Ishikawa (cell line): Measurements from ENCODE around the gene SPX.

Experiments
- CEBPB ChIP-seq: IDR thresholded peaks from 2 replicates; pipeline ENCODE4 v1.6.1; 2012
- EGR1 ChIP-seq: IDR thresholded peaks from 2 replicates; pipeline ENCODE4 v1.6.1; 2012
- EP300 ChIP-seq: IDR thresholded peaks from 2 replicates; pipeline ENCODE4 v1.6.1; 2012; ENCODE audit warnings: borderline replicate concordance
- FOXM1 ChIP-seq: IDR thresholded peaks from 2 replicates; pipeline ENCODE4 v1.6.1; 2012; ENCODE audit warnings: low read depth, borderline replicate concordance
- NFIC ChIP-seq: IDR thresholded peaks from 2 replicates; pipeline ENCODE4 v1.6.1; 2012
- TAF1 ChIP-seq: IDR thresholded peaks from 2 replicates; pipeline ENCODE4 v1.6.1; 2012; ENCODE audit warnings: low read depth, mild to moderate bottlenecking
- TCF12 ChIP-seq: IDR thresholded peaks from 2 replicates; pipeline ENCODE4 v1.6.1; 2012; ENCODE audit warnings: low read depth
- YY1 ChIP-seq: IDR thresholded peaks from 2 replicates; pipeline ENCODE4 v1.6.1; 2012; ENCODE audit warnings: low read depth
- ZBTB7A ChIP-seq: IDR thresholded peaks from 2 replicates; pipeline ENCODE4 v1.6.1; 2012; ENCODE audit warnings: low read depth
- TF ChIP-seq, protein P1 (sequence below): IDR thresholded peaks from 2 replicates; pipeline ENCODE4 v1.6.1; 2012; ENCODE audit warnings: low read depth, mild to moderate bottlenecking
- TF ChIP-seq, protein P2 (sequence below): IDR thresholded peaks from 2 replicates; pipeline ENCODE4 v1.6.1; 2012
- TF ChIP-seq, protein P3 (sequence below): IDR thresholded peaks from 2 replicates; pipeline ENCODE4 v1.6.1; 2012

Gene SPX

DNA sequence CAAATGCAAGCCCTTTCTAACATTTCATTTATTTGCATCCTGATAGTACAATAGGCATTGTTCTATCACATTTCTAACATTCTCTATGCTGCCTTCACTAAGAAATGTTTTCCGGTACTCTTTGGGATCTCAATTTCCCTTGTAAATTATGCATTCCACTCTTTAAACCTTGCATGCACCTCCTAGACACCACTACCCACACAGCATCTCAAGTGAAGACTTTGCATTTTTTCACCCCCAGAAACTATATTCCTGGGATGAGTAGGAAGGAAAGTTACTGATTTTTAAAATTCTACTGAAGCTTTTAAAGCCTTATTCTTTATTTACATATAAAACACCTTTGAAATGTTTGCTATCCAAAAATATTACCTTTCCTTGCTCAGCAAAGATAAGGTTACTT, 51.4 kb downstream of the SPX start:
- TF ChIP-seq, protein P1, sequence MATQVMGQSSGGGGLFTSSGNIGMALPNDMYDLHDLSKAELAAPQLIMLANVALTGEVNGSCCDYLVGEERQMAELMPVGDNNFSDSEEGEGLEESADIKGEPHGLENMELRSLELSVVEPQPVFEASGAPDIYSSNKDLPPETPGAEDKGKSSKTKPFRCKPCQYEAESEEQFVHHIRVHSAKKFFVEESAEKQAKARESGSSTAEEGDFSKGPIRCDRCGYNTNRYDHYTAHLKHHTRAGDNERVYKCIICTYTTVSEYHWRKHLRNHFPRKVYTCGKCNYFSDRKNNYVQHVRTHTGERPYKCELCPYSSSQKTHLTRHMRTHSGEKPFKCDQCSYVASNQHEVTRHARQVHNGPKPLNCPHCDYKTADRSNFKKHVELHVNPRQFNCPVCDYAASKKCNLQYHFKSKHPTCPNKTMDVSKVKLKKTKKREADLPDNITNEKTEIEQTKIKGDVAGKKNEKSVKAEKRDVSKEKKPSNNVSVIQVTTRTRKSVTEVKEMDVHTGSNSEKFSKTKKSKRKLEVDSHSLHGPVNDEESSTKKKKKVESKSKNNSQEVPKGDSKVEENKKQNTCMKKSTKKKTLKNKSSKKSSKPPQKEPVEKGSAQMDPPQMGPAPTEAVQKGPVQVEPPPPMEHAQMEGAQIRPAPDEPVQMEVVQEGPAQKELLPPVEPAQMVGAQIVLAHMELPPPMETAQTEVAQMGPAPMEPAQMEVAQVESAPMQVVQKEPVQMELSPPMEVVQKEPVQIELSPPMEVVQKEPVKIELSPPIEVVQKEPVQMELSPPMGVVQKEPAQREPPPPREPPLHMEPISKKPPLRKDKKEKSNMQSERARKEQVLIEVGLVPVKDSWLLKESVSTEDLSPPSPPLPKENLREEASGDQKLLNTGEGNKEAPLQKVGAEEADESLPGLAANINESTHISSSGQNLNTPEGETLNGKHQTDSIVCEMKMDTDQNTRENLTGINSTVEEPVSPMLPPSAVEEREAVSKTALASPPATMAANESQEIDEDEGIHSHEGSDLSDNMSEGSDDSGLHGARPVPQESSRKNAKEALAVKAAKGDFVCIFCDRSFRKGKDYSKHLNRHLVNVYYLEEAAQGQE = no peak
- TF ChIP-seq EP300 = no peak
- TF ChIP-seq, protein P2, sequence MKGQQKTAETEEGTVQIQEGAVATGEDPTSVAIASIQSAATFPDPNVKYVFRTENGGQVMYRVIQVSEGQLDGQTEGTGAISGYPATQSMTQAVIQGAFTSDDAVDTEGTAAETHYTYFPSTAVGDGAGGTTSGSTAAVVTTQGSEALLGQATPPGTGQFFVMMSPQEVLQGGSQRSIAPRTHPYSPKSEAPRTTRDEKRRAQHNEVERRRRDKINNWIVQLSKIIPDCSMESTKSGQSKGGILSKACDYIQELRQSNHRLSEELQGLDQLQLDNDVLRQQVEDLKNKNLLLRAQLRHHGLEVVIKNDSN = no peak
- no peak for TF ChIP-seq NFIC
- no peak for TF ChIP-seq CEBPB
- no peak for TF ChIP-seq ZBTB7A
- no peak for TF ChIP-seq FOXM1
- no peak for TF ChIP-seq EGR1
- no peak for TF ChIP-seq TCF12

DNA sequence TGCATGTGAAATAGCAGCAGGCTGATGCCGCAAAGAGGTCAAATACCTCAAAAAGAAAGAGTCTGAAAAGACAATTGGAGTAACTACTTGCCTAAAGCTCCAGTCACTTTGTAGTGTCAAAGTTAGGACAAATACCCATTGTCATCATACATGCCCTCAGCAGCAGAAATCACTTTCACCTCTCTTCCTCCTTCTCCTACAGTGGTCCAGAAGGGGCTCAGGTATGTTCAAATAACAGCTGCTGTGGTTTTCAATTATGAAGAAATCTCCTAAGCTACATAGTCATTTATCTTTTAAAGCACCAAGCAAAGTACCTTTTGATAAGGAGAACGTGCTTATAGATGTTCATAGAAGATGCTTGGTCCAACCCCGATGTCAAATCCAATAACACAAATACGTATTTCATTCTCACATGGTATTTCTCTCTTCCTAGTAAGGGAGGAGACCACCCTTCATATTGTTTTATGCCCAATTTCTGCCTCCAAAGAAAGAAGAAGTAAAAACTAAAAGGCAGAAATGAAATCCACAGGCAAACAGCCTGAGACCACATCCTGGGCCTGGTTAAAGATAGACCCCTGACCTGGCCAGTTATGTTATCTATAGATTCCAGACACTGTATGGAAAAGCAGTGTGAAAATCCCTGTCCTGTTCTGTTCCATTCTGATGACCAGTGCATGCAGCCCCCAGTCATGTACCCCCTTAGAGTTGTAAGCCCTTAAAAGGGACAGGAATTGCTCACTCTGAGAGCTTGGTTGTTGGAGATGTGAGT, 54.8 kb downstream of the SPX start:
- TF ChIP-seq YY1 = no peak
- TF ChIP-seq, protein P3, sequence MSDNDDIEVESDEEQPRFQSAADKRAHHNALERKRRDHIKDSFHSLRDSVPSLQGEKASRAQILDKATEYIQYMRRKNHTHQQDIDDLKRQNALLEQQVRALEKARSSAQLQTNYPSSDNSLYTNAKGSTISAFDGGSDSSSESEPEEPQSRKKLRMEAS = no peak
- TF ChIP-seq, protein P2 = no peak
- TF ChIP-seq TAF1 = no peak
- no peak for TF ChIP-seq FOXM1
